GM19468 (cell line): Measurements from ENCODE around the gene RBBP5.

Experiments
- ATAC-seq: cut with Tn5 transposase; IDR thresholded peaks from one replicate; pipeline ENCODE4 v1.9.1; 2021; ENCODE audit warnings: mild to moderate bottlenecking, moderate library complexity, moderate number of reproducible peaks; ENCODE audit not compliant: unreplicated experiment; ENCODE audit errors: extremely low read depth

The RBBP5 gene

GRCh38 chr1:205060746-205061145, 61.0 kb downstream of the RBBP5 start:
- no peak for ATAC-seq

- ATAC-seq, result no peak
Observed at GRCh38 chr1:205059660-205060059, 62.1 kb downstream of the RBBP5 start.

GRCh38 chr1:205058853-205059252, 62.9 kb downstream of the RBBP5 start:
- ATAC-seq, result no peak

- ATAC-seq, result no peak
Observed at GRCh38 chr1:205057808-205058575, 63.8 kb downstream of the RBBP5 start.

GRCh38 chr1:205056956-205057568, 64.7 kb downstream of the RBBP5 start:
- ATAC-seq, result no peak

- ATAC-seq, result no peak
Observed at GRCh38 chr1:205056188-205056611, 65.6 kb downstream of the RBBP5 start.

- no peak for ATAC-seq
Observed at GRCh38 chr1:205054013-205054412, 67.8 kb downstream of the RBBP5 start.

GRCh38 chr1:205053296-205053695, 68.5 kb downstream of the RBBP5 start:
- ATAC-seq, result no peak

- ATAC-seq, result no peak
Observed at GRCh38 chr1:205052690-205053089, 69.1 kb downstream of the RBBP5 start.

- ATAC-seq, result no peak
Observed at GRCh38 chr1:205049479-205049878, 72.3 kb downstream of the RBBP5 start.

- ATAC-seq, result no peak
Observed at GRCh38 chr1:205048382-205048781, 73.4 kb downstream of the RBBP5 start.

GRCh38 chr1:205047764-205048231, 74.0 kb downstream of the RBBP5 start:
- ATAC-seq, result no peak

- ATAC-seq, result no peak
Observed at GRCh38 chr1:205046870-205047269, 74.9 kb downstream of the RBBP5 start.

GRCh38 chr1:205045146-205045545, 76.6 kb downstream of the RBBP5 start:
- no peak for ATAC-seq

GRCh38 chr1:205044741-205045140, 77.0 kb downstream of the RBBP5 start:
- no peak for ATAC-seq

- no peak for ATAC-seq
Observed at GRCh38 chr1:205043866-205044265, 77.9 kb downstream of the RBBP5 start.

- no peak for ATAC-seq
Observed at GRCh38 chr1:205042911-205043806, 78.6 kb downstream of the RBBP5 start, which contains the start of gene CNTN2. Gene CNTN2, plus strand, starts transcription at chr1:205043212. Its CDS starts 9,974 bp downstream, at chr1:205053186.

- no peak for ATAC-seq
Observed at GRCh38 chr1:205041998-205042910, 79.5 kb downstream of the RBBP5 start.

GRCh38 chr1:205041001-205041715, 80.6 kb downstream of the RBBP5 start:
- no peak for ATAC-seq
